ENCODE data around the gene LOC128125822.

DNA sequence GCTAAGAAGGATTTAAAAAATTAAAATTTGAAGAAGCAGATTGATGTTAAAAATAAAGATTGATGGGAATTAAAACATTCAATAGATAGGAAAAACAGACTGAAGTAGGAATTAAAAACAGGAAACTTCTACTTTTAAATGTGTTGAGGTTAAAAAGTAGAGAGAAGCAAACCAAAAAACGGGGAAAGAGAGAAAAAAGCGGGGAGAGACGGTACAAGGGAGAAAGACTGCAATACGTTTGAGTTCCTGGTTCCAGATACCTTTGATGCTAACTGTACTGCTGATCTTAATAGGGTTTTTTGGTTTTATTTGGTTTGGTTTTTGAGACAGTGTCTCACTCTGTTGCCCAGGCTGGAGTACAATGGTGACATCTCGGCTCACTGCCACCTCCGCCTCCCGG, 27.0 kb downstream of the LOC128125822 start:
- TF ChIP-seq EP300 (IDR thresholded peaks at IDR 0.05) (no peak), POLR2A (IDR thresholded peaks at IDR 0.05) (no peak), POLR2AphosphoS5 (IDR thresholded peaks at IDR 0.05) (no peak)
- TF ChIP-seq, protein P1, sequence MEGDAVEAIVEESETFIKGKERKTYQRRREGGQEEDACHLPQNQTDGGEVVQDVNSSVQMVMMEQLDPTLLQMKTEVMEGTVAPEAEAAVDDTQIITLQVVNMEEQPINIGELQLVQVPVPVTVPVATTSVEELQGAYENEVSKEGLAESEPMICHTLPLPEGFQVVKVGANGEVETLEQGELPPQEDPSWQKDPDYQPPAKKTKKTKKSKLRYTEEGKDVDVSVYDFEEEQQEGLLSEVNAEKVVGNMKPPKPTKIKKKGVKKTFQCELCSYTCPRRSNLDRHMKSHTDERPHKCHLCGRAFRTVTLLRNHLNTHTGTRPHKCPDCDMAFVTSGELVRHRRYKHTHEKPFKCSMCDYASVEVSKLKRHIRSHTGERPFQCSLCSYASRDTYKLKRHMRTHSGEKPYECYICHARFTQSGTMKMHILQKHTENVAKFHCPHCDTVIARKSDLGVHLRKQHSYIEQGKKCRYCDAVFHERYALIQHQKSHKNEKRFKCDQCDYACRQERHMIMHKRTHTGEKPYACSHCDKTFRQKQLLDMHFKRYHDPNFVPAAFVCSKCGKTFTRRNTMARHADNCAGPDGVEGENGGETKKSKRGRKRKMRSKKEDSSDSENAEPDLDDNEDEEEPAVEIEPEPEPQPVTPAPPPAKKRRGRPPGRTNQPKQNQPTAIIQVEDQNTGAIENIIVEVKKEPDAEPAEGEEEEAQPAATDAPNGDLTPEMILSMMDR (IDR thresholded peaks at IDR 0.05) = no peak
